HL-60 (cell line): ENCODE data around the gene PDXK.
"Not testable (repeated sequence)": the region's sequence is repeated elsewhere in the genome, so short reads cannot be mapped to it uniquely, and the experiment has no call there.

Source experiments
- DNase-seq, 2 experiments: peaks; one replicate each; pipeline ENCODE4 v3.0.0-alpha.2; 2010 to 2020; ENCODE audit warnings: low read depth in 1 of 2, low spot score in 1 of 2
- H3K27ac ChIP-seq: fragments of 250-450 bp; sonication (Bioruptor Pico); replicated peaks from 2 replicates; pipeline ENCODE4 v1.5.1; 2020; ENCODE audit warnings: mild to moderate bottlenecking, moderate library complexity
- H3K27me3 ChIP-seq: fragments of 250-450 bp; sonication (Bioruptor Pico); 2 replicates; pipeline ENCODE4 v1.5.1; 2021; ENCODE audit warnings: mild to moderate bottlenecking, moderate library complexity; ENCODE audit not compliant: insufficient read depth, poor library complexity, severe bottlenecking
- H3K4me3 ChIP-seq: replicated peaks from 2 replicates; pipeline ENCODE4 v1.5.1; 2011; ENCODE audit warnings: mild to moderate bottlenecking, control low read depth, low read length; ENCODE audit not compliant: insufficient read depth
- CTCF ChIP-seq: IDR thresholded peaks from one replicate; pipeline ENCODE4 v1.5.1; 2011; ENCODE audit warnings: low read length, control low read depth, inconsistent platforms; ENCODE audit not compliant: insufficient read depth
- GABPA ChIP-seq: IDR thresholded peaks from 2 replicates; pipeline ENCODE4 v1.6.1; 2012; ENCODE audit warnings: low read depth
- POLR2AphosphoS5 ChIP-seq: IDR thresholded peaks from 2 replicates; pipeline ENCODE4 v1.6.1; 2012; ENCODE audit warnings: low read depth
- REST ChIP-seq: IDR thresholded peaks from 2 replicates; pipeline ENCODE4 v1.6.1; 2012; ENCODE audit warnings: low read depth; ENCODE audit not compliant: insufficient replicate concordance
- SPI1 ChIP-seq: IDR thresholded peaks from 2 replicates; pipeline ENCODE4 v1.6.1; 2012; ENCODE audit warnings: low read depth, mild to moderate bottlenecking, borderline replicate concordance

Gene PDXK

GRCh38 chr21:43693981-43694380 lies 24.9 kb upstream of the PDXK start:
- no peak for TF ChIP-seq SPI1
- no peak for TF ChIP-seq POLR2AphosphoS5
- Histone ChIP-seq H3K27ac (no peak overlapping the region), H3K27me3 (no peaks in the 10 kb centered on the region), H3K4me3 (no peak overlapping the region)
- no peak for DNase-seq

GRCh38 chr21:43694437-43695079 lies 24.4 kb upstream of the PDXK start:
- Histone ChIP-seq H3K4me3 (no peak overlapping the region), H3K27me3 (no peaks in the 10 kb centered on the region), H3K27ac (no peak overlapping the region)
- TF ChIP-seq REST, result no peak
- no peak for TF ChIP-seq CTCF
- no peak for TF ChIP-seq SPI1
- no peak for TF ChIP-seq POLR2AphosphoS5
- no peak for TF ChIP-seq GABPA
- no peak for DNase-seq

GRCh38 chr21:43696214-43696613 lies 22.7 kb upstream of the PDXK start:
- no peak for DNase-seq
- TF ChIP-seq SPI1 (no peak), POLR2AphosphoS5 (no peak), CTCF (no peak), GABPA (no peak), REST (no peak)
- Histone ChIP-seq H3K4me3 (no peak overlapping the region), H3K27ac (no peak overlapping the region), H3K27me3 (no peaks in the 10 kb centered on the region)

- no peaks in the 10 kb centered on the region for H3K27me3 ChIP-seq
- TF ChIP-seq GABPA (no peak), POLR2AphosphoS5 (no peak), REST (no peak), CTCF (no peak), SPI1 (no peak)
- no peak overlapping the region for H3K27ac ChIP-seq
- no peak for DNase-seq
- H3K4me3 ChIP-seq, result no peak overlapping the region
Observed at GRCh38 chr21:43697758-43698643, 20.9 kb upstream of the PDXK start.

- H3K4me3 ChIP-seq, H3K27ac ChIP-seq, DNase-seq, H3K27me3 ChIP-seq: not testable (repeated sequence)
Observed at GRCh38 chr21:43699492-43699777, 19.5 kb upstream of the PDXK start.
